ENCODE results near the gene RAD50.

- TF ChIP-seq CTCF (optimal IDR thresholded peaks at IDR 0.05 in 1 of 3, IDR thresholded peaks at IDR 0.05 in 1 of 3, conservative IDR thresholded peaks at IDR 0.05 in 1 of 3; ENCODE audit: extremely low read depth in 1 of 3, insufficient read depth in 2 of 3, low read length in 3 of 3) (no peak), EZH2 (IDR thresholded peaks at IDR 0.05; ENCODE audit: low read length) (no peak)
Measured at GRCh38 chr5:132594170-132594569, 37.4 kb downstream of the RAD50 start.

All from keratinocyte (primary cell).